B cell (primary cell): ENCODE data around the gene FEV. TPM values are rescaled to one million over a fixed set of nuclear protein-coding genes. Genes with fewer than 3 reads are reported as not detected.

Experiments used
- ATAC-seq: fragments of 200-7000 bp; cut with Tn5 transposase; one replicate; pipeline ENCODE4 v1.10.0; 2021; ENCODE audit warnings: low read depth, mild to moderate bottlenecking, moderate number of reproducible peaks, moderate library complexity
- CTCF ChIA-PET: fragments of 350-600 bp; sonication (Branson Sonifier 250); formaldehyde crosslinking; loops from one replicate; lab custom pipeline; 2021; ENCODE audit warnings: antibody characterized with exemption, inconsistent platforms; lab: Charles Lee
- POLR2A ChIA-PET: fragments of 350-600 bp; sonication (Branson Sonifier 250); formaldehyde crosslinking; loops from one replicate; lab custom pipeline; 2021; ENCODE audit warnings: antibody characterized with exemption; lab: Charles Lee
- DNase-seq: peaks from one replicate; pipeline ENCODE4 v3.0.0; 2013
- H2AFZ ChIP-seq: 2 replicates; pipeline ENCODE4 v1.6.1; 2012; ENCODE audit warnings: mild to moderate bottlenecking, low read depth, low read length; ENCODE audit not compliant: insufficient read depth, poor library complexity, severe bottlenecking
- H3K27ac ChIP-seq, 2 donors: 1 replicate in 1 of 2; 2 replicates in 1 of 2; pipeline ENCODE4 v1.5.1; 2012 to 2013; ENCODE audit warnings: low read length in 2 of 2, mild to moderate bottlenecking in 2 of 2, moderate library complexity in 1 of 2
- H3K27me3 ChIP-seq, 4 experiments: fragments of 200-600 bp in 1 of 4; sonication (generic) in 1 of 4; replicated peaks in 1 of 4; 1 replicate in 2 of 4; 2 replicates in 2 of 4; pipeline versions ENCODE4 v1.6.1 to v1.7.0; 2013 to 2016; ENCODE audit warnings: low read length in 3 of 4, mild to moderate bottlenecking in 2 of 4, mixed read lengths in 1 of 4, moderate library complexity in 1 of 4; ENCODE audit not compliant: insufficient read depth in 4 of 4, control insufficient read depth in 3 of 4; ENCODE audit errors: control extremely low read depth in 1 of 4
- H3K36me3 ChIP-seq, 2 experiments: replicated peaks in 1 of 2; 1 replicate in 1 of 2; 2 replicates in 1 of 2; pipeline versions ENCODE4 v1.6.1 to v1.7.1; 2013; ENCODE audit warnings: low read length in 1 of 2; ENCODE audit not compliant: insufficient read depth in 2 of 2, control insufficient read depth in 1 of 2; ENCODE audit errors: control extremely low read depth in 1 of 2, extremely low read depth in 1 of 2
- H3K4me1 ChIP-seq, 2 donors: fragments of 200-600 bp in 1 of 2; sonication (generic) in 1 of 2; 1 replicate in 1 of 2; 2 replicates in 1 of 2; pipeline versions ENCODE4 v1.5.1 to v1.6.1; 2013 to 2017; ENCODE audit warnings: low read length in 2 of 2; ENCODE audit not compliant: control insufficient read depth in 2 of 2, insufficient read depth in 2 of 2
- H3K4me2 ChIP-seq: replicated peaks from 2 replicates; pipeline ENCODE3; 2012; ENCODE audit warnings: mild to moderate bottlenecking, low read depth, low read length; ENCODE audit not compliant: poor library complexity, severe bottlenecking
- H3K4me3 ChIP-seq, 5 experiments: fragments of 200-600 bp in 1 of 5; sonication (generic) in 1 of 5; 1 replicate in 3 of 5; 2 replicates in 2 of 5; pipeline versions ENCODE4 v1.5.1 to v1.7.0; 2011 to 2016; ENCODE audit warnings: low read length in 4 of 5, mild to moderate bottlenecking in 4 of 5, low read depth in 2 of 5, control low read depth in 1 of 5, moderate library complexity in 1 of 5; ENCODE audit not compliant: insufficient read depth in 1 of 5; ENCODE audit errors: control extremely low read depth in 1 of 5, extremely low read depth in 1 of 5
- H3K79me2 ChIP-seq: fragments of 200-600 bp; sonication (generic); one replicate; pipeline ENCODE4 v1.6.0; 2016; ENCODE audit warnings: low read length; ENCODE audit not compliant: control insufficient read depth, insufficient read depth
- H3K9ac ChIP-seq: fragments of 200-600 bp; sonication (generic); 2 replicates; pipeline ENCODE4 v1.6.1; 2017; ENCODE audit warnings: mild to moderate bottlenecking, low read length, moderate library complexity
- H3K9me3 ChIP-seq, 3 donors: one replicate each; pipeline versions ENCODE4 v1.6.1 to v1.7.1; 2013; ENCODE audit warnings: low read length in 2 of 3; ENCODE audit not compliant: control insufficient read depth in 2 of 3, insufficient read depth in 1 of 3; ENCODE audit errors: control extremely low read depth in 1 of 3
- H4K20me1 ChIP-seq: 2 replicates; pipeline ENCODE4 v1.6.0; 2012; ENCODE audit warnings: mild to moderate bottlenecking, low read length; ENCODE audit not compliant: insufficient read depth, control insufficient read depth, poor library complexity, severe bottlenecking
- H3K27ac Mint-ChIP-seq: one replicate; pipeline ENCODE4 v1.8.0; 2021; ENCODE audit warnings: mixed read lengths
- H3K27me3 Mint-ChIP-seq: one replicate; pipeline ENCODE4 v1.8.0; 2021; ENCODE audit warnings: mixed read lengths
- H3K4me1 Mint-ChIP-seq: one replicate; pipeline ENCODE4 v1.8.0; 2021; ENCODE audit warnings: mixed read lengths
- H3K4me3 Mint-ChIP-seq: one replicate; pipeline ENCODE4 v1.8.0; 2021; ENCODE audit warnings: mixed read lengths
- H3K9me3 Mint-ChIP-seq: one replicate; pipeline ENCODE4 v1.8.0; 2022; ENCODE audit warnings: mixed read lengths; ENCODE audit not compliant: insufficient read depth
- CTCF ChIP-seq: fragments of 200-600 bp; IDR thresholded peaks from one replicate; pipeline ENCODE4 v1.8.0; 2022; ENCODE audit warnings: antibody characterized with exemption, mild to moderate bottlenecking
- EZH2 ChIP-seq: IDR thresholded peaks from 2 replicates; pipeline ENCODE4 v1.6.1; 2012; ENCODE audit warnings: borderline replicate concordance, low read depth, mild to moderate bottlenecking, moderate library complexity, low read length; ENCODE audit not compliant: insufficient read depth, poor library complexity, severe bottlenecking
- WGBS: methylation state at CpG from one replicate; pipeline ENCODE4 v1.1.5; 2013; ENCODE audit warnings: missing lambda C conversion rate; ENCODE audit not compliant: insufficient coverage; 5-methylcytosine and 5-hydroxymethylcytosine counted together
- intact Hi-C: fragments of 100-400 bp; cut with micrococcal nuclease; formaldehyde crosslinking; loops from one replicate; pipeline ENCODE4 v1.10.0; 2022
- polyA plus RNA-seq: library from polyadenylated mRNA; depleted of rRNA; stranded (reverse); fragments of >200 nt; gene quantifications from 2 replicates; pipeline ENCODE4 v1.2.3, GENCODE V29; 2012
- total RNA-seq, 2 donors: library from RNA; stranded (reverse); fragments of 120-200 nt in 1 of 2; gene quantifications; 1 replicate in 1 of 2; 2 replicates in 1 of 2; pipeline versions ENCODE4 v1.2.3 to v1.2.4, GENCODE V29; 2013 to 2022

The FEV gene
- total and polyA plus RNA-seq, 2 donors (not counting 1 experiment from before 2014, with no cell fraction given): not detected

- Histone ChIP-seq H2AFZ (peak overlapping the region; percentile 33), H3K4me3 (peak overlapping the region in 1 of 5 experiments; percentile 24), H3K9me3 (peaks cover 0 to 36% (median 3%) of the 10 kb centered on the region in 3 donors), H3K9ac (peak overlapping the region; percentile 35), H4K20me1 (no peaks in the 10 kb centered on the region), H3K4me1 (peaks cover 24 to 39% of the 10 kb centered on the region in 2 donors), H3K4me2 (peak overlapping the region; percentile 94), H3K79me2 (no peaks in the 10 kb centered on the region), H3K27me3 (peaks cover 0 to 71% (median 44%) of the 10 kb centered on the region in 4 experiments), H3K36me3 (no peaks in the 10 kb centered on the region), H3K27ac (no peak overlapping the region)
- 8% methylated on average over 85 of the region's 87 CpGs for WGBS
- CTCF ChIA-PET: interaction anchor here (0.6 to 1.8 kb wide), 6 partner anchors 20 to 113 kb away, joined by 3 to 6 read pairs (median 4); no protein-coding TSS in a partner anchor
- Mint-ChIP-seq H3K4me3 (peak overlapping the region; percentile 71), H3K4me1 (peaks cover 21% of the 10 kb centered on the region), H3K27me3 (peaks cover 71% of the 10 kb centered on the region), H3K9me3 (no peaks in the 10 kb centered on the region), H3K27ac (no peak overlapping the region)
- DNase-seq (peak; percentile 51), ATAC-seq (no peak)
- POLR2A ChIA-PET: no interaction called here
- TF ChIP-seq CTCF (no peak), EZH2 (peak; percentile 89)
- intact Hi-C loops: no loop called here
These were observed 24.4 kb downstream of the FEV start for GRCh38 chr2:218960309-218961165.

GRCh38 chr2:218959761-218960308 lies 25.1 kb downstream of the FEV start:
- Histone ChIP-seq H3K4me2 (peak overlapping the region; percentile 94), H3K36me3 (no peaks in the 10 kb centered on the region), H3K9me3 (peaks cover 0 to 36% (median 3%) of the 10 kb centered on the region in 3 donors), H3K79me2 (no peaks in the 10 kb centered on the region), H3K27ac (no peak overlapping the region), H3K4me1 (peaks cover 24 to 39% of the 10 kb centered on the region in 2 donors), H3K9ac (peak overlapping the region; percentile 57), H2AFZ (peak overlapping the region; percentile 65), H3K27me3 (peaks cover 0 to 75% (median 43%) of the 10 kb centered on the region in 4 experiments), H4K20me1 (no peaks in the 10 kb centered on the region), H3K4me3 (peak overlapping the region in 4 of 5 experiments; percentile 21 to 57 (median 48))
- DNase-seq (no peak), ATAC-seq (no peak)
- no peak overlapping the region for H3K27ac Mint-ChIP-seq
- H3K9me3 Mint-ChIP-seq: no peaks in the 10 kb centered on the region
- TF ChIP-seq CTCF (no peak), EZH2 (no peak)
- peaks cover 73% of the 10 kb centered on the region for H3K27me3 Mint-ChIP-seq
- intact Hi-C loops: no loop called here
- WGBS: 5% methylated on average over 67 of the region's 67 CpGs
- CTCF ChIA-PET: interaction anchor here (0.8 to 1.8 kb wide), 6 partner anchors 21 to 112 kb away, joined by 3 to 6 read pairs (median 4); no protein-coding TSS in a partner anchor
- no peak overlapping the region for H3K4me3 Mint-ChIP-seq
- POLR2A ChIA-PET: no interaction called here
- peaks cover 21% of the 10 kb centered on the region for H3K4me1 Mint-ChIP-seq
